Brain microvascular endothelial cell (primary cell): Measurements from ENCODE around the gene NETO2.
"Not testable (repeated sequence)": the region's sequence is repeated elsewhere in the genome, so short reads cannot be mapped to it uniquely, and the experiment has no call there.

Experiments
- DNase-seq: peaks from one replicate; pipeline ENCODE4 v3.0.0-alpha.2; 2020
- H3K27ac ChIP-seq: fragments of 250-450 bp; sonication (Bioruptor Pico); 2 replicates; pipeline ENCODE4 v1.5.1; 2020; ENCODE audit warnings: mild to moderate bottlenecking, moderate library complexity
- H3K27me3 ChIP-seq: fragments of 250-450 bp; sonication (Bioruptor Pico); replicated peaks from 2 replicates; pipeline ENCODE4 v1.5.1; 2020; ENCODE audit warnings: mild to moderate bottlenecking
- H3K36me3 ChIP-seq: fragments of 250-450 bp; sonication (Bioruptor Pico); replicated peaks from 2 replicates; pipeline ENCODE4 v1.5.1; 2020; ENCODE audit warnings: mild to moderate bottlenecking
- H3K4me3 ChIP-seq: 2 replicates; pipeline ENCODE4 v1.5.1; 2011; ENCODE audit warnings: low read depth, mild to moderate bottlenecking, control low read depth, low read length, moderate library complexity
- in situ Hi-C: cut with HindIII; loops from 2 replicates; pipeline ENCODE4 v1.10.0; 2017; ENCODE audit warnings: low sequenced_read_pairs, low pct_ligation_motif_present
- TF ChIP-seq, protein P1 (sequence below): IDR thresholded peaks from 2 replicates; pipeline ENCODE4 v1.5.1; 2011; ENCODE audit warnings: low read depth, mild to moderate bottlenecking, moderate library complexity, low read length, control low read depth, inconsistent platforms; ENCODE audit errors: missing control alignments

NETO2 gene, protein sequence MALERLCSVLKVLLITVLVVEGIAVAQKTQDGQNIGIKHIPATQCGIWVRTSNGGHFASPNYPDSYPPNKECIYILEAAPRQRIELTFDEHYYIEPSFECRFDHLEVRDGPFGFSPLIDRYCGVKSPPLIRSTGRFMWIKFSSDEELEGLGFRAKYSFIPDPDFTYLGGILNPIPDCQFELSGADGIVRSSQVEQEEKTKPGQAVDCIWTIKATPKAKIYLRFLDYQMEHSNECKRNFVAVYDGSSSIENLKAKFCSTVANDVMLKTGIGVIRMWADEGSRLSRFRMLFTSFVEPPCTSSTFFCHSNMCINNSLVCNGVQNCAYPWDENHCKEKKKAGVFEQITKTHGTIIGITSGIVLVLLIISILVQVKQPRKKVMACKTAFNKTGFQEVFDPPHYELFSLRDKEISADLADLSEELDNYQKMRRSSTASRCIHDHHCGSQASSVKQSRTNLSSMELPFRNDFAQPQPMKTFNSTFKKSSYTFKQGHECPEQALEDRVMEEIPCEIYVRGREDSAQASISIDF

DNA sequence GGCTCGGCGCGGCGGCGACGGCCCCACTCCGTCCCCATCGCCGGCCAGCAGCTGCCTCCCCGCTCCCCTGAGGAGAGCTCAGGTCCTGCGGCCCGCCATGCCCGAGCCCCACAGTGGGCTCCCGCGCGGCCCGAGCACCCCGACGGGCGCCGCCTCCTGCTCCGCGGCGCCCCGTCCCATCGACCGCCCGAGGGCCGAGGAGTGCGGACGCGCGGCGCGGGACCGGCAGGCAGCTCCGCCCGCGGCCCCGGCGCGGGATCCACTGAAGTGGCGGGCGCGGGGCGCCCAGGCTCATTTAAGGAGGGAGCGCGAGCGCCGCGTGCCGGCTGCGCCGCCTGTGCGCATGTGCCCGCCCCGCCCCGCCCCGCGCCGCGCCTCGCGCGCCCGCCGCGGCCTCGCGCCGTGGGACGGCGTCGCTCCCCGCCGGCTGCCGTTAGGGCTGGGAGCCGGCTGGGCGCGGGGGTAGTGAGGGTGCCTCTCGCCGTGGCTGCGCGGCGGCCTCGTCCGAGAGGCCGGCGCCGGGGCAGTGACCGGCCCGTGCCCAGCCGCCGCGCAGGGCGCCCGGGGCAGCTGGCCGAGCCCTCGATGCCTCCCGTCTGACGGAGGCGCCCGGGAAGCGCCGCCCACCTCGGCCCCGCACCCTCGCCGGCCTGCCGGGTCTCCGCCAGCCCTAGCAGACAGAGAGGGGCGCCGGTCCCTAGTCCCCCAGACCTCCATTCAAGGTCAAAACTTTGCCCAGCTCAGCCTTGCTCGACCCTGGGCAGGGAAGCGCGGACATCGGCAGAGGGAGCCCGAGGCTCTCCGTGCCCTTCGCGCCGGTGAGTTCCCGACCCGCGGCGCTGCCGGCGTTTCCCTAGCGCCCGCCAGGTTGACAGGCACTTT is at the start of gene NETO2:
Gene NETO2, minus strand, starts transcription at position 269 of the 882 bp plus-strand sequence. CDS start 333 bp downstream, outside the sequence.
- in situ Hi-C loops = no loop called here
- Histone ChIP-seq H3K27me3 (no peaks in the 10 kb centered on the region), H3K27ac (peak within 1 kb of the TSS; percentile 64), H3K4me3 (peak within 1 kb of the TSS; percentile 65), H3K36me3 (no peaks in the 10 kb centered on the region)
- DNase-seq = peak; percentile 19
- TF ChIP-seq, protein P1, sequence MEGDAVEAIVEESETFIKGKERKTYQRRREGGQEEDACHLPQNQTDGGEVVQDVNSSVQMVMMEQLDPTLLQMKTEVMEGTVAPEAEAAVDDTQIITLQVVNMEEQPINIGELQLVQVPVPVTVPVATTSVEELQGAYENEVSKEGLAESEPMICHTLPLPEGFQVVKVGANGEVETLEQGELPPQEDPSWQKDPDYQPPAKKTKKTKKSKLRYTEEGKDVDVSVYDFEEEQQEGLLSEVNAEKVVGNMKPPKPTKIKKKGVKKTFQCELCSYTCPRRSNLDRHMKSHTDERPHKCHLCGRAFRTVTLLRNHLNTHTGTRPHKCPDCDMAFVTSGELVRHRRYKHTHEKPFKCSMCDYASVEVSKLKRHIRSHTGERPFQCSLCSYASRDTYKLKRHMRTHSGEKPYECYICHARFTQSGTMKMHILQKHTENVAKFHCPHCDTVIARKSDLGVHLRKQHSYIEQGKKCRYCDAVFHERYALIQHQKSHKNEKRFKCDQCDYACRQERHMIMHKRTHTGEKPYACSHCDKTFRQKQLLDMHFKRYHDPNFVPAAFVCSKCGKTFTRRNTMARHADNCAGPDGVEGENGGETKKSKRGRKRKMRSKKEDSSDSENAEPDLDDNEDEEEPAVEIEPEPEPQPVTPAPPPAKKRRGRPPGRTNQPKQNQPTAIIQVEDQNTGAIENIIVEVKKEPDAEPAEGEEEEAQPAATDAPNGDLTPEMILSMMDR = peak; percentile 76

DNA sequence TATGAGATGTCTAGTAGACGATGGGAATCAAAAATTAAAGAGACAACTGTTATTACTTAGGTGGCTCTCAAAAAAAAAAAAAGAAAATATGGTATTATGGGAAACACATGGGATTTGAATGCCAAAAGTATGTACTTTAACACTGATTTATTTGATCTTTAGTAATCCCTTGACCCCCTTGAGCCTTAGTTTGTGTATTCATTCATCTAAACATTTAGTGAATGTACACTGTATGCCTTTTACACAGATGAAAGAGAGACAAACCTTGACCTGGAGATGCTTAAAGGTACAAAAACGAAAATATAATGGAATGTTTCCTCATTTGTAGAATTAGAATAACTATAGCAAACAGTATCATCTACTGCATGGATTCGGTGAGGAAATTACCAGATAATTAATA is 38.6 kb upstream of the NETO2 start:
- Histone ChIP-seq H3K4me3 (no peak overlapping the region), H3K27me3 (no peaks in the 10 kb centered on the region), H3K36me3 (no peaks in the 10 kb centered on the region), H3K27ac (no peak overlapping the region)
- in situ Hi-C loops = no loop called here
- DNase-seq = no peak
- TF ChIP-seq, protein P1 = no peak

DNA sequence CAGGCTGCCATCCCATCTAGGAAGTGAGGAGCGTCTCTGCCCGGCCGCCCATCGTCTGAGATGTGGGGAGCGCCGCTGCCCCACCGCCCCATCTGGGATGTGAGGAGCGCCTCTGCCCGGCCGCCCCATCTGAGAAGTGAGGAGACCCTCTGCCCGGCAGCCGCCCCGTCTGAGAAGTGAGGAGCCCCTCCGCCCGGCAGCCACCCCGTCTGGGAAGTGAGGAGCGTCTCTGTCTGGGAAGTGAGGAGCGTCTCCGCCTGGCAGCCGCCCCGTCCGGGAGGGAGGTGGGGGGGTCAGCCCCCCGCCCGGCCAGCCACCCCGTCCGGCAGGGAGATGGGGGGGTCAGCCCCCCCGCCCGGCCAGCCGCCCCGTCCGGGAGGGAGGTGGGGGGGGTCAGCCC is 37.3 kb upstream of the NETO2 start:
- H3K27ac ChIP-seq, H3K36me3 ChIP-seq, H3K27me3 ChIP-seq, H3K4me3 ChIP-seq, DNase-seq, in situ Hi-C loops: not testable (repeated sequence)

DNA sequence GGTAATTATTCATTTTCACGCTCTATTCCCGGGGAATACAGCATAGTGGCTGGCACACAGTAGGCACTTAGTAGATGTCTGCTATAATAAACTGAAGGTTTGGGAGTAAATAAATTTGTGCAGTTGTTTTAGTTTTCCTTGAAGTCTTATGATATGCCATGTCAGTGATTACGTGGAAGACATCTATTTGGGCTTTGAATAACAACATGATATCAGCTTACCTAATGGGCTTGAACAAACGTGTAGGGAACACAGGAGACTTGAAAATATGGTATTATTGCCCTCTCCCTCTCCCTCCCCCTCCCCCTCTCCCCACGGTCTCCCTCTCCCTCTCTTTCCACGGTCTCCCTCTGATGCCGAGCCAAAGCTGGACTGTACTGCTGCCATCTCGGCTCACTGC is 36.3 kb upstream of the NETO2 start:
- no peaks in the 10 kb centered on the region for H3K27me3 ChIP-seq
- TF ChIP-seq, protein P1 = no peak
- no peak overlapping the region for H3K4me3 ChIP-seq
- DNase-seq = no peak
- H3K36me3 ChIP-seq = no peaks in the 10 kb centered on the region
- H3K27ac ChIP-seq = no peak overlapping the region
- in situ Hi-C loops = no loop called here

DNA sequence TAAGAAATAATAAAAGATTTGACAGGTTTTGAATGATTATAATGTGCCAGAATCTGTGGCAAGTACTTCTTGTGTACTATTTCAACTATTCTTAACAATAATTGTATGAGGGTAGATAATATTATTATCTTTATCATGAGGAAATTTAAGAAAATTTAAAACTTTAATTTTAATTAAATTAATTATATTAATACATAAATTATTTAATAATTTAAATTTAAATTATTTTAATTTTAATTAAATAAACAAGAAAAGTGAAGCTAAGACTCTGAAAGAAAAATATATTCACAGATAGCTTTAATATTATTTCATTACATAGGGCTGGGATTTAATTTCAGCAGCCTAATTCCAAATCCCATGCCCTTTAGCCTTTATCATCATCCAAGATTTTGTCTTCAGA is 31.4 kb upstream of the NETO2 start:
- Histone ChIP-seq H3K36me3 (no peaks in the 10 kb centered on the region), H3K27ac (no peak overlapping the region), H3K4me3 (no peak overlapping the region), H3K27me3 (no peaks in the 10 kb centered on the region)
- TF ChIP-seq, protein P1 = no peak
- in situ Hi-C loops = no loop called here
- DNase-seq = no peak
